ENCODE results near the gene THSD4.
"Not testable (repeated sequence)": the region's sequence is repeated elsewhere in the genome, so short reads cannot be mapped to it uniquely, and the experiment has no call there.

The THSD4 gene

DNA sequence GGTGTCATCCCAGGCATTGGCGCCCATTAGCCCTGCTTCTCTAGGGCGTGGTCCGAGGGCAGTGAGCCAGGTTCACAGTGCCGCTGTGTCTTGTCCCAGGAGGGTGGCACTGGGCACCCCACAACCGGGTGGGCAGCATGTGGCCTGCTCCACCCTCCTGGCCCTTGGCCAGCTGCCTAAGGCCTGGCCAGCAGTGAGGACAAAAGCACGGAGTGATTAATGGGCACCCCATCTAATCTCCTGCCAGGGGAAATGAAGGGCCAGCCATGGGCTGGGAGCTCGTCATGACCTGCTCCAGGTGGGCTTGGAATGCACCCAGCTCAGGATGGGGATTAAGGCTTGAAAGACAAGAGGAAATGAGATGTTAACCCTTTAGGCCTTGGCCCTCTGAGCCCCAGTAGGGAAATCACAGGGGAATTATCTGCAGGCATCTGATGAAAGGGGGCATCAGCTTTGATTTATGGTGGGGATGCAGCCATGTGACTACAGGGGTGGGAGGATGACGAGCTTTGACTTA, 5.2 kb downstream of the THSD4 start:
- H3K9me3 Mint-ChIP-seq: no peaks in the 10 kb centered on the region
- H3K4me3 Mint-ChIP-seq: no peak overlapping the region
- no peaks in the 10 kb centered on the region for H3K36me3 Mint-ChIP-seq (ENCODE audit: low read depth)
- intact Hi-C loops (cut with micrococcal nuclease): no loop called here
- H3K27ac Mint-ChIP-seq: no peak overlapping the region
- H3K4me1 Mint-ChIP-seq (ENCODE audit: low read depth): peaks cover 3% of the 10 kb centered on the region
- peaks cover 41% of the 10 kb centered on the region for H3K27me3 Mint-ChIP-seq

GRCh38 chr15:71121442-71121841, 6.2 kb downstream of the THSD4 start:
- no peak overlapping the region for H3K4me3 Mint-ChIP-seq
- no peak overlapping the region for H3K27ac Mint-ChIP-seq
- no peaks in the 10 kb centered on the region for H3K4me1 Mint-ChIP-seq (ENCODE audit: low read depth)
- intact Hi-C loops (cut with micrococcal nuclease): no loop called here
- no peaks in the 10 kb centered on the region for H3K36me3 Mint-ChIP-seq (ENCODE audit: low read depth)
- no peaks in the 10 kb centered on the region for H3K9me3 Mint-ChIP-seq
- H3K27me3 Mint-ChIP-seq: peaks cover 38% of the 10 kb centered on the region

GRCh38 chr15:71124937-71125790, 9.9 kb downstream of the THSD4 start:
- no peak overlapping the region for H3K4me3 Mint-ChIP-seq
- peaks cover 21% of the 10 kb centered on the region for H3K27me3 Mint-ChIP-seq
- H3K36me3 Mint-ChIP-seq (ENCODE audit: low read depth): no peaks in the 10 kb centered on the region
- H3K4me1 Mint-ChIP-seq (ENCODE audit: low read depth): no peaks in the 10 kb centered on the region
- no peak overlapping the region for H3K27ac Mint-ChIP-seq
- H3K9me3 Mint-ChIP-seq: no peaks in the 10 kb centered on the region
- intact Hi-C loops (cut with micrococcal nuclease): no loop called here

DNA sequence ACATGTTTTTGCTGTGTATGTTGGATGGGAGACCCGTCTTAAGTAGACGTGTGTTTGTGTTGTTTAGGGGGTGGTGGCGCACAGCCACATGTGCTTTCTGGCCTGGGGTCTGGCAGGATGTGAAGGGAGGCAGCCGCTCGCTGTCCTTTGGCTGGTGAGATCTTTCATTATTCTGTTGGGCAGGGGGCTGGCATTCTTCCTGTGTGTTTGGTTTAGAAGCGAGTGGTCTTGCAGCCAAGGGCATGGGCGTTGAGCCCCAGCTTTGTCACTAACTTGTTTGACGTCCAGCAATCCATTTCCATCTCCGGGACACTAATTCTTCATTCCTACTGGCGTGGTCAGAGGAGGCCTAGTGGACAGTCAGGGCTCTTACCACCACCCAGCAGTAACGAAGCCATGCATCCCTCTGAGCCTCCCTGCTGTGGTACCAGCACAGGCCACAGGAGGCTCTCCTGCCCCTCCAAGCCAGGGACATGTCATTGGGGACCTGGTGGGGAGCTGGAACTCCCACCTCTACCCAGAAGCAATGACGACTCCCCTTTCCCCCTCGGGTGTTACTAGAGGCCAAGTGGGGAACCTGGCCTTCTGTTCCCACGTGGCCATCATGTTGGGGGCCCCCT, 10.7 kb downstream of the THSD4 start:
- no peaks in the 10 kb centered on the region for H3K36me3 Mint-ChIP-seq (ENCODE audit: low read depth)
- peaks cover 18% of the 10 kb centered on the region for H3K27me3 Mint-ChIP-seq
- intact Hi-C loops (cut with micrococcal nuclease): no loop called here
- no peak overlapping the region for H3K4me3 Mint-ChIP-seq
- H3K27ac Mint-ChIP-seq: no peak overlapping the region
- no peaks in the 10 kb centered on the region for H3K9me3 Mint-ChIP-seq
- H3K4me1 Mint-ChIP-seq (ENCODE audit: low read depth): no peaks in the 10 kb centered on the region

DNA sequence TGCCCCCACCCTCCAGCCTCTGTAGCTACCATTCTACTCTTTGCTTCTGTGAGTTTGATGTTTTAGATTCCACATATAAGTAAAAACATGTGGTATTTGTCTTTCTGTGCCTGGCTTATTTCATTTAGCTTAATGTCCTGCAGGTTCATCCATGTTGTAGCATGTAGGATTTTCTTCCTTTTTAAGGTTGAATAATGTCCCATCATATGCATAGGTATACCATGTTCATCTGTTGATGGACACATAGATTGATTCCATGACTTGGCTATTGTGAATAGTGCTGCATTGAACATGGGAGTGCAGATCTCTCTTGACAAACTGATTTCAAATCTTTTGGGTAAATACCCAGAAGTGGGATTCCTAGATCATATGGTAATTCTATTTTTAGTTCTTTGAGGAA, 11.8 kb downstream of the THSD4 start:
- Mint-ChIP-seq H3K9me3 (no peaks in the 10 kb centered on the region), H3K4me1 (ENCODE audit: low read depth) (no peaks in the 10 kb centered on the region), H3K4me3 (no peak overlapping the region), H3K27ac (no peak overlapping the region), H3K27me3 (peaks cover 18% of the 10 kb centered on the region), H3K36me3 (ENCODE audit: low read depth) (no peaks in the 10 kb centered on the region)
- intact Hi-C loops (cut with micrococcal nuclease): no loop called here

DNA sequence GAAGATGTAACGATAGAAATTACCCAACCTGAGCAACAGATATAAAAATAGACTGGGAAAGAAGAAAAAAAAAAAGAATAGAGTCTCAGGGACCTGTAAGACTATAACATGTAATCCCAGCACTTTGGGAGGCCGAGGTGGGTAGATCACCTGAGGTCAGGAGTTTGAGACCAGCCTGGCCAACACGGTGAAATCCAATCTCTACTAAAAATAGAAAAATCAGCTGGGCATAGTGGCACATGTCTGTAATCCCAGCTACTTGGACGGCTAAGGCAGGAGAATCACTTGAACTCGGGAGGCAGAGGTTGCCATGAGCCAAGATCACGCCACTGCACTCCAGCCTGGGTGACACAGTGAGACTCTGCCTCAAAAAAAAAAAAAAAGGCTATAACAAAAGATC, 12.9 kb downstream of the THSD4 start:
- H3K4me3 Mint-ChIP-seq; H3K9me3 Mint-ChIP-seq; H3K36me3 Mint-ChIP-seq (ENCODE audit: low read depth); H3K4me1 Mint-ChIP-seq (ENCODE audit: low read depth); H3K27ac Mint-ChIP-seq; intact Hi-C loops (cut with micrococcal nuclease): not testable (repeated sequence)
- H3K27me3 Mint-ChIP-seq: peaks cover 18% of the 10 kb centered on the region

GRCh38 chr15:71128939-71129562, 13.8 kb downstream of the THSD4 start:
- Mint-ChIP-seq H3K36me3 (ENCODE audit: low read depth) (no peaks in the 10 kb centered on the region), H3K9me3 (no peaks in the 10 kb centered on the region), H3K27ac (no peak overlapping the region), H3K27me3 (peaks cover 17% of the 10 kb centered on the region), H3K4me1 (ENCODE audit: low read depth) (no peaks in the 10 kb centered on the region), H3K4me3 (no peak overlapping the region)
- intact Hi-C loops (cut with micrococcal nuclease): no loop called here

DNA sequence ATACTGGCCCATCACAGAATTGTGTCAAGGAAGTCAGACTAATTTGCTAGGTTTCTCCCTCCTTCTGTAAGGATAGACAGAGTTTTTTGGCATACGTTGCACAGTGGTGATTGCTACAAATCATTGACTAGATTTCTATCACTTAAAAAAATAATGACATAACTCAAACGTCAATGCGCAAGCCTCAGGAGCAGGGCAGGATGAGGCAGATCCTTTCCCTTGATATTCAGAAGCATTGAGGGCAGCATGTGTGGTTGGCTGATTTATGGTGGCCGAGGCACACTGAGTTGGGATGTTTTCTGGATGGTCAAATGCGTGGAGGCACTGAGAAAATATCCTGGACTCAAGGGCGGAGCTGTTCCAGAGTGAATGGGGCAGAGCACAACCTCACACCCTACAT, 14.4 kb downstream of the THSD4 start:
- H3K9me3 Mint-ChIP-seq: no peaks in the 10 kb centered on the region
- no peak overlapping the region for H3K27ac Mint-ChIP-seq
- no peak overlapping the region for H3K4me3 Mint-ChIP-seq
- no peaks in the 10 kb centered on the region for H3K4me1 Mint-ChIP-seq (ENCODE audit: low read depth)
- H3K36me3 Mint-ChIP-seq (ENCODE audit: low read depth): no peaks in the 10 kb centered on the region
- intact Hi-C loops (cut with micrococcal nuclease): no loop called here
- H3K27me3 Mint-ChIP-seq: peaks cover 19% of the 10 kb centered on the region

DNA sequence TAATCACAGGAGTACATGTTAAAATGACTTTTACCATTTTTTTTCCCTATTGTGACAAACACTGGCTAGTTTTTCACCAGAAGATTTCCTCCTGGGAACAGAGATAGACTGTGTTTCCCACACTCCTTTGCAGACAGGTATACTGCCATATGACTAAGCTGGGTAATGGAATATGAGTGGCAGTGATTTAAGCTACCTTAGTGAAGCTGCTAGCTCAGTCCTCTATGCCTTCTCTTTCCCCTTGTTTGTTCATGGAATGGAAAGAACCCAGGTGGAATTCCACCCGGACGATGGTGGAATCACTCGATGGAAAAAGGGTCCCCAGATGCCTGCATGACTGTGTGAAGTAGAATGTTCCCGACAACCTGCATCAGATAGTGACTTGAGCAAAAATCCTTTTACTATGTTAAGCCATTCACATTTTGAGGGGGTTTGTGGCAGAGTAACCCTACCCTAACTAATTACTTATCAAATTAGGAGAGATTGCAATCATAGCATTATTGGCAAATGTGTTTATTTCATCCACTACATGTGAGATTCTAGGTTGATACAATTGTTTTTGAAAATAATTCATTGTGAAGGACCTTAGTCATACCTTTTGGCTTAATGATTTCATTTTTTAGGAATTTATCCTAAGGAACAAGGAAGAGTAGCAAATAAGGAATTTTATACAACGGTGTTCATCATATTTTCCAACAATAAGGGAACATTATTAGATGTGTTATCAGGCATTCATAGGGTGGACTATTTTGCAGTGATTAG, 16.5 kb downstream of the THSD4 start:
- H3K9me3 Mint-ChIP-seq: no peaks in the 10 kb centered on the region
- intact Hi-C loops (cut with micrococcal nuclease): no loop called here

GRCh38 chr15:71133747-71134472, 18.6 kb downstream of the THSD4 start:
- intact Hi-C loops (cut with micrococcal nuclease): no loop called here
- no peaks in the 10 kb centered on the region for H3K9me3 Mint-ChIP-seq
- peaks cover 8% of the 10 kb centered on the region for H3K27me3 Mint-ChIP-seq
- H3K27ac Mint-ChIP-seq: no peak overlapping the region
- H3K36me3 Mint-ChIP-seq (ENCODE audit: low read depth): no peaks in the 10 kb centered on the region
- H3K4me3 Mint-ChIP-seq: no peak overlapping the region
- H3K4me1 Mint-ChIP-seq (ENCODE audit: low read depth): no peaks in the 10 kb centered on the region

More for the DNA sequence above, 16.5 kb downstream of the THSD4 start:
- no peaks in the 10 kb centered on the region for H3K36me3 Mint-ChIP-seq (ENCODE audit: low read depth)
- peaks cover 12% of the 10 kb centered on the region for H3K27me3 Mint-ChIP-seq
- H3K27ac Mint-ChIP-seq: no peak overlapping the region
- no peak overlapping the region for H3K4me3 Mint-ChIP-seq
- H3K4me1 Mint-ChIP-seq (ENCODE audit: low read depth): no peaks in the 10 kb centered on the region

GRCh38 chr15:71136159-71136783, 21.0 kb downstream of the THSD4 start:
- Mint-ChIP-seq H3K27me3 (peaks cover 6% of the 10 kb centered on the region), H3K36me3 (ENCODE audit: low read depth) (no peaks in the 10 kb centered on the region), H3K27ac (no peak overlapping the region), H3K9me3 (no peaks in the 10 kb centered on the region), H3K4me3 (no peak overlapping the region), H3K4me1 (ENCODE audit: low read depth) (no peaks in the 10 kb centered on the region)
- intact Hi-C loops (cut with micrococcal nuclease): no loop called here

- Mint-ChIP-seq H3K4me1 (ENCODE audit: low read depth) (no peaks in the 10 kb centered on the region), H3K36me3 (ENCODE audit: low read depth) (no peaks in the 10 kb centered on the region), H3K27ac (no peak overlapping the region), H3K4me3 (no peak overlapping the region), H3K27me3 (peaks cover 6% of the 10 kb centered on the region), H3K9me3 (no peaks in the 10 kb centered on the region)
- intact Hi-C loops (cut with micrococcal nuclease): no loop called here
Measured at GRCh38 chr15:71136793-71137518, 21.7 kb downstream of the THSD4 start.
